H1 (cell line): ENCODE data around the gene GPR156. TPM values are rescaled to one million over a fixed set of nuclear protein-coding genes. Genes with fewer than 3 reads are reported as not detected.
"Not testable (repeated sequence)": the region's sequence is repeated elsewhere in the genome, so short reads cannot be mapped to it uniquely, and the experiment has no call there.

ENCODE experiments used
- CTCF ChIA-PET: fragments of 300-600 bp; sonication (Branson Sonifier 250); formaldehyde crosslinking; loops from one replicate; lab custom pipeline; 2021; ENCODE audit not compliant: partially characterized antibody; lab: Charles Lee
- POLR2A ChIA-PET: fragments of 300-600 bp; sonication (Branson Sonifier 250); formaldehyde crosslinking; loops from one replicate; lab custom pipeline; 2021; ENCODE audit warnings: inconsistent platforms; ENCODE audit not compliant: partially characterized antibody; lab: Charles Lee
- DNase-seq, 2 experiments: peaks; one replicate each; pipeline versions ENCODE4 v3.0.0 to v3.0.0-alpha.2; 2010 to 2022; ENCODE audit warnings: low spot score in 2 of 2, low read depth in 1 of 2, mixed read lengths in 1 of 2
- FAIRE-seq: peaks from 2 replicates; lab custom pipeline; 2011; peaks lifted over from hg19 to GRCh38; lab: Jason Lieb, UNC
- H2AFZ ChIP-seq: 2 replicates; pipeline ENCODE4 v1.8.1; 2012; ENCODE audit warnings: low read length, inconsistent platforms
- H2AK5ac ChIP-seq: 2 replicates; pipeline ENCODE4 v1.6.1; 2013; ENCODE audit warnings: low read depth, low read length
- H2BK120ac ChIP-seq: replicated peaks from 2 replicates; pipeline ENCODE3; 2013; ENCODE audit warnings: low read depth, low read length, inconsistent platforms
- H2BK12ac ChIP-seq: 2 replicates; pipeline ENCODE4 v1.6.1; 2013; ENCODE audit warnings: low read depth, low read length
- H2BK15ac ChIP-seq: 2 replicates; pipeline ENCODE4 v1.6.1; 2013; ENCODE audit warnings: low read length
- H2BK20ac ChIP-seq: 2 replicates; pipeline ENCODE4 v1.6.1; 2013; ENCODE audit warnings: low read length
- H2BK5ac ChIP-seq: 2 replicates; pipeline ENCODE4 v1.6.1; 2013; ENCODE audit warnings: low read depth, low read length
- H3K14ac ChIP-seq: 2 replicates; pipeline ENCODE4 v1.6.1; 2013; ENCODE audit warnings: inconsistent platforms; ENCODE audit not compliant: insufficient read length
- H3K18ac ChIP-seq: 2 replicates; pipeline ENCODE4 v1.6.1; 2013; ENCODE audit warnings: low read length; ENCODE audit errors: extremely low read depth
- H3K23ac ChIP-seq: 2 replicates; pipeline ENCODE4 v1.6.1; 2013; ENCODE audit warnings: inconsistent platforms; ENCODE audit not compliant: insufficient read length
- H3K23me2 ChIP-seq: 2 replicates; pipeline ENCODE4 v1.6.1; 2013; ENCODE audit warnings: low read depth, low read length
- H3K27ac ChIP-seq: 2 replicates; pipeline ENCODE4 v1.6.1; 2011; ENCODE audit warnings: low read depth, low read length, inconsistent platforms
- H3K27me3 ChIP-seq, 4 experiments: replicated peaks in 1 of 4; 1 replicate in 1 of 4; 2 replicates in 3 of 4; pipeline versions ENCODE4 v1.6.1 to v1.8.1; 2011 to 2013; ENCODE audit warnings: low read length in 3 of 4, mild to moderate bottlenecking in 3 of 4, inconsistent platforms in 2 of 4, mixed read lengths in 2 of 4, moderate library complexity in 1 of 4; ENCODE audit not compliant: control insufficient read depth in 3 of 4, insufficient read depth in 3 of 4; ENCODE audit errors: extremely low read depth in 1 of 4
- H3K36me3 ChIP-seq, 4 experiments: 2 replicates each; pipeline versions ENCODE4 v1.6.1 to v1.8.1; 2011 to 2013; ENCODE audit warnings: mild to moderate bottlenecking in 4 of 4, low read length in 3 of 4, moderate library complexity in 2 of 4, control low read depth in 1 of 4, inconsistent platforms in 1 of 4; ENCODE audit not compliant: insufficient read depth in 4 of 4, control insufficient read depth in 2 of 4
- H3K4ac ChIP-seq: replicated peaks from 2 replicates; pipeline ENCODE3; 2013; ENCODE audit warnings: low read length, low read depth, mixed read lengths, inconsistent platforms; ENCODE audit not compliant: insufficient read length
- H3K4me1 ChIP-seq, 4 experiments: replicated peaks in 1 of 4; 1 replicate in 1 of 4; 2 replicates in 3 of 4; pipeline versions ENCODE4 v1.6.1 to v1.8.1; 2011 to 2013; ENCODE audit warnings: low read length in 3 of 4, inconsistent platforms in 2 of 4, mixed read lengths in 1 of 4; ENCODE audit not compliant: insufficient read depth in 4 of 4, control insufficient read depth in 3 of 4
- H3K4me2 ChIP-seq, 2 experiments: 2 replicates each; pipeline versions ENCODE4 v1.6.1 to v1.8.1; 2011 to 2013; ENCODE audit warnings: low read depth in 2 of 2, low read length in 2 of 2, control low read depth in 1 of 2, inconsistent platforms in 1 of 2, mild to moderate bottlenecking in 1 of 2; ENCODE audit not compliant: insufficient read depth in 1 of 2
- H3K4me3 ChIP-seq, 4 experiments: fragments of 200-600, 300-600 bp in 1 of 4; sonication (generic), shearing (Covaris generic), sonication (Bioruptor Twin) in 1 of 4; 2 replicates each; pipeline versions ENCODE4 v1.5.1 to v1.8.1; 2011 to 2016; ENCODE audit warnings: low read length in 4 of 4, low read depth in 3 of 4, control low read depth in 2 of 4, inconsistent platforms in 2 of 4, mild to moderate bottlenecking in 2 of 4, mixed read lengths in 1 of 4, moderate library complexity in 1 of 4; ENCODE audit not compliant: insufficient read depth in 2 of 4; ENCODE audit errors: extremely low read depth in 1 of 4
- H3K56ac ChIP-seq: replicated peaks from 2 replicates; pipeline ENCODE3; 2013; ENCODE audit warnings: low read depth, mild to moderate bottlenecking, mixed read lengths, low read length, inconsistent platforms; ENCODE audit not compliant: insufficient read length
- H3K79me1 ChIP-seq: 2 replicates; pipeline ENCODE4 v1.6.1; 2013; ENCODE audit warnings: low read depth, low read length, control low read depth
- H3K79me2 ChIP-seq, 2 experiments: 2 replicates each; pipeline versions ENCODE4 v1.6.1 to v1.8.1; 2012 to 2013; ENCODE audit warnings: low read length in 2 of 2, mild to moderate bottlenecking in 2 of 2, inconsistent platforms in 1 of 2; ENCODE audit not compliant: insufficient read depth in 2 of 2, control insufficient read depth in 1 of 2
- H3K9ac ChIP-seq, 4 experiments: replicated peaks in 1 of 4; 1 replicate in 1 of 4; 2 replicates in 3 of 4; pipeline versions ENCODE4 v1.6.1 to v1.8.1; 2011 to 2013; ENCODE audit warnings: low read depth in 3 of 4, low read length in 3 of 4, control low read depth in 2 of 4, mild to moderate bottlenecking in 2 of 4, moderate library complexity in 2 of 4, inconsistent platforms in 1 of 4; ENCODE audit errors: extremely low read depth in 1 of 4
- H3K9me3 ChIP-seq, 2 experiments: 2 replicates each; pipeline versions ENCODE4 v1.6.1 to v1.8.1; 2012 to 2013; ENCODE audit warnings: mild to moderate bottlenecking in 2 of 2, moderate library complexity in 2 of 2, control low read depth in 1 of 2, inconsistent platforms in 1 of 2, low read depth in 1 of 2, low read length in 1 of 2, mixed read lengths in 1 of 2; ENCODE audit not compliant: insufficient read depth in 2 of 2
- H4K20me1 ChIP-seq, 2 experiments: replicated peaks in 1 of 2; 2 replicates each; pipeline versions ENCODE3 to v1.8.1; 2011 to 2013; ENCODE audit warnings: inconsistent platforms in 2 of 2, low read length in 2 of 2, mild to moderate bottlenecking in 1 of 2; ENCODE audit not compliant: insufficient read depth in 2 of 2, control insufficient read depth in 1 of 2
- H4K5ac ChIP-seq: 2 replicates; pipeline ENCODE4 v1.6.1; 2013; ENCODE audit warnings: low read length, low read depth, mixed read lengths, inconsistent platforms; ENCODE audit not compliant: insufficient read length
- H4K8ac ChIP-seq: 2 replicates; pipeline ENCODE4 v1.8.0; 2013; ENCODE audit warnings: mild to moderate bottlenecking, moderate library complexity, low read length, inconsistent platforms; ENCODE audit not compliant: insufficient read depth; ENCODE audit errors: extremely low read depth
- H4K91ac ChIP-seq: replicated peaks from 2 replicates; pipeline ENCODE3; 2013; ENCODE audit warnings: low read length, mixed read lengths, inconsistent platforms; ENCODE audit not compliant: insufficient read length
- KDM1A ChIP-seq: fragments of 200-600, 300-600 bp; sonication (generic); IDR thresholded peaks from 2 replicates; pipeline ENCODE4 v1.7.1; 2016; ENCODE audit warnings: mild to moderate bottlenecking, low read length, borderline replicate concordance
- WGBS, 2 experiments: shearing (Covaris generic) in 1 of 2; methylation state at CpG; one replicate each; pipeline versions ENCODE4 v1.1.6 to v1.1.7; 2013 to 2015; ENCODE audit warnings: low lambda C conversion rate in 2 of 2, mixed read lengths in 2 of 2, inconsistent platforms in 1 of 2, low coverage in 1 of 2, missing lambda C conversion rate in 1 of 2; ENCODE audit not compliant: insufficient replicate concordance in 2 of 2, insufficient coverage in 1 of 2, insufficient read length in 1 of 2; ENCODE audit errors: extremely low coverage in 1 of 2, missing lambda C conversion rate in 1 of 2; 5-methylcytosine and 5-hydroxymethylcytosine counted together
- polyA plus RNA-seq, 7 experiments: library from polyadenylated mRNA; depleted of rRNA in 3 of 7; stranded (reverse) in 5 of 7; unstranded in 2 of 7; fragments of >200 nt in 5 of 7; fragments of 200-250 nt in 2 of 7; gene quantifications; 1 replicate in 5 of 7; 2 replicates in 1 of 7; 4 replicates in 1 of 7; pipeline versions ENCODE4 v1.2.1 to v1.2.3, GENCODE V29; 2011 to 2013; ENCODE audit warnings: missing spikeins in 2 of 7, mixed read lengths in 2 of 7
- total RNA-seq: library from RNA; stranded (reverse); fragmentation: NEBNext Ultra II Directional; extraction: Animal tissue kit (Norgen Biotek cat#: 25700); gene quantifications from 2 replicates; pipeline ENCODE4 v1.2.1, GENCODE V29; 2021

GPR156 gene
- total and polyA plus RNA-seq, 2 of the 8 experiments (the other 6 are each of a cell fraction or from before 2014, with no cell fraction given): 1.6 to 1.8 TPM

- H4K8ac ChIP-seq, H2BK5ac ChIP-seq, H3K23me2 ChIP-seq, H2AFZ ChIP-seq, POLR2A ChIA-PET, DNase-seq, H2BK20ac ChIP-seq, FAIRE-seq, H3K9ac ChIP-seq, H2BK120ac ChIP-seq, H3K4me1 ChIP-seq, H3K14ac ChIP-seq, H4K5ac ChIP-seq, H3K56ac ChIP-seq, H4K20me1 ChIP-seq, H3K27me3 ChIP-seq, H3K79me1 ChIP-seq, H2AK5ac ChIP-seq, H3K27ac ChIP-seq, H2BK15ac ChIP-seq, H3K4ac ChIP-seq, CTCF ChIA-PET, H3K23ac ChIP-seq, H3K4me2 ChIP-seq, H4K91ac ChIP-seq, H3K36me3 ChIP-seq, H3K4me3 ChIP-seq, H3K79me2 ChIP-seq, H2BK12ac ChIP-seq, H3K18ac ChIP-seq, H3K9me3 ChIP-seq: not testable (repeated sequence)
- TF ChIP-seq KDM1A: peak; percentile 33; the same call in 1 of the 2 replicates
- WGBS, 2 experiments: 90% methylated on average over 1 of the region's 1 CpG; no CpG with 5 or more reads in 1 of the 2 experiments
These were observed 68.4 kb downstream of the GPR156 start for GRCh38 chr3:120216633-120217032.
